ENCODE results near the gene SUMF1. TPM values are rescaled to one million over a fixed set of nuclear protein-coding genes. Genes with fewer than 3 reads are reported as not detected.

Gene SUMF1
- total RNA-seq, 1 donor from 2014 or later = 61.2 TPM

DNA sequence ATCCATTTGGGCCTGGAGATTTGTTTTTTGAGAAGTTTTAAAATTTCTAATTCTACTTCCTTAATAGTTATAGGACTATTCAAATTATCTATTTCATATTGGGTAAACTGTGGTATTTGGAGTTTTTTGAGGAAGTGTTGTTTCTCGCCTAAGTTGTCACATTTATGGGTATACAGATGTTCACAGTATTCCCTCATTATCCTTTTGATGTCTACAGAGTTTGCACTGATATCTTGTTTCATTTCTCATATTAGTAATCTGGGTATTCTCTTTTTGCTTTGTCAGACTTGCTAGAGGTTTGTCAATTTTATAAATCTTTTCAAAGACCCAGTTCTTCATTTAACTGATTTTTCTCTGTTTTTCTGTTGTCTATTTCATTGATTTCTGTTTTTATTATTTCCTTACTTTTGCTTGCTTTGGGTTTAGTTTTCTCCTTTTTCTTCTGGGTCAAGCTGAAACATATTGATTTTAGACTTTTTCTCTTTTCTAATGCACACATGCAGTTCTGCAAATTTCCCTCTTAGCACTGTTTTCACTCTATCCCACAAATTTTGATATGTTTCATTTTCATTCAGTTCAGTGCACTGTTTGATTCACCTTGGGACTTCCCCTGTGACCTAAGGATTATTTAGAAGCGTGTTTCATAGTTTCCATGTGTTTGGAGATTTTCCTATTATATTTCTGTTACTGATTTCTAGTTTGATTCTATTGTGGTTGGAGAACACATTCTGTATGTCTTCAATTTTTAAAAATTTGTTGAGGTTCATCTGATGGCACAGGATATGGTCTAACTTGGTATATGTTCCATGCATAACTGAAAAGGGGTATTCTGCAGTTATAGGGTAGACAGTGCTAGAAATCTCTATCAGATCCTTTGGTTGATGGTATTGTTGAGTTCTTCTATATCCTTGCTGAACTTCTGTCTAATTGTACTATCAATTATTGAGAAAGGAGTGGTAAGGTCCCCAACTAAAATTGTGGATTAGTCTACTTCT, 79.6 kb downstream of the SUMF1 start:
- DNase-seq (ENCODE audit: low read depth, low spot score) = no peak

DNA sequence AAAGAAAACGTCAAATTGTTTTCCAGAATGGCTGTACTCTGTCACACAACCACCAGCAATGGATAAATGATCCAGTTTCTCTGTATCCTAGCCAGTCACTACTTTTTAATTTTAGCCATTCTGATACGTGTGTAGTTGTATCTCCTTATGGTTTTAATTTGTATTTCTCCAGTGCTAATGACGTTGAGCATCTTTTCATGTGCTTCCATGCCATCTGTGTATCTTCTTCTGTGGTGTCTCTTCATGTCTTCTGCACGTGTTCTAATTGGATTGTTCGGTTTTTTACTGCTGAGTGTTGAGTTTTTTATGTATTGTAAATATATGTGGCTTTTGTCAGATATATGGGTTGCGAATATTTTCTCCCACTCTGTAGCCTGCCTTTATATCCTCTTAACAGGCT, 81.9 kb downstream of the SUMF1 start:
- no peak for DNase-seq (ENCODE audit: low read depth, low spot score)

DNA sequence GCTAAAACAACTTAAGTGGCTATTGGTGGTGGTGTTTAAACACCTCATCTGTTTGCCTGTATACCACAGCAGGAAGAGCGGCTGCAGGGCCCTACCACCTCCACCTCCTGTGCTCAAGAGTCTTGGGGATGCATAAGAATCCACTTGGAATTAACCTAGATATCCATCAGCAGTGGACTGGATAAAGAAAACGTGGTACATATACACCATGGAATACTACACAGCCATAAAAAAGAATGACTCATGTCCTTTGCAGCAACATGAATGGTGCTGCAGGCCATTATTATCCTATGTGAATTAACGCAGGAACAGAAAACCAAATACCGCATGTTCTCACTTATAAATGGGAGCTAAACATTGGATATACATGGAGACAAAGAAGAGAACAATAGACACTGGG, 87.1 kb downstream of the SUMF1 start:
- no peak for DNase-seq (ENCODE audit: low read depth, low spot score)

DNA sequence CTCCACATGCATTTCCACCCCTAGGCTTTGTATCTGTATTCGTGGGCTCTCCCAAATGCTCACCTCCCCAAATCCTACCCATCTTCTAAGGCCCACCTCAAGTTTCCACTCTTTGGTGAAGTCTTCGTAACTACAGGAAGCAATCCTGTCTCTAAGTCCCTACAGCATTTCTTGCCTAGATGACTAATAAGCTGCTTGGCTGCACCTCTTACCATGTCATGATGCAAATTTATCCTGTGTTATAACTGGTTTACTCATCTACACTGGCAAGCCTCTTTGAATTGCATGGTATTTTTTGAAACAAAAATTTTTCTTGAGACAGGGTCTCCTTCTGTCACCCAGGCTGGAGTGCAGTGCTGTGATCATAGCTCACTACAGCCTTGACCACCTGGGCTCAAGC, 90.6 kb downstream of the SUMF1 start:
- no peak for DNase-seq (ENCODE audit: low read depth, low spot score)

DNA sequence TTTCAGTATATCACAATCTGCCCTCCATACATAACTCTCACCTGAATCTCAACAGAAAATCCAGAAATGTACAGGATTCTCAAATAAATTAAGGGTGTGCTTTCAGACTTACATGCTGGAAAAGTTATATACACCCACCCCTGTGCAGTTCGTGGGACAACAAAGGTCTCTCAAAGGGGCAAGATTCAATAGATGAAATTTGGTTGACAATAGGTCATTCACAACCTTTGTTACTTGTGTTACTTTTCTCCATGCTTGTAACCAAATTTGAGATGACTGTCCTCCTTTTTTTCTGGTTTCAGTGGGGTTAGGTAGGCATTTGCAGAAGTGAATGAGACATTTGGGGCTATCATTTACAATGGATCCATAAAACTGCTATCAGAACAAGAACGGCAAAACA, 91.2 kb downstream of the SUMF1 start:
- no peak for DNase-seq (ENCODE audit: low read depth, low spot score)

DNA sequence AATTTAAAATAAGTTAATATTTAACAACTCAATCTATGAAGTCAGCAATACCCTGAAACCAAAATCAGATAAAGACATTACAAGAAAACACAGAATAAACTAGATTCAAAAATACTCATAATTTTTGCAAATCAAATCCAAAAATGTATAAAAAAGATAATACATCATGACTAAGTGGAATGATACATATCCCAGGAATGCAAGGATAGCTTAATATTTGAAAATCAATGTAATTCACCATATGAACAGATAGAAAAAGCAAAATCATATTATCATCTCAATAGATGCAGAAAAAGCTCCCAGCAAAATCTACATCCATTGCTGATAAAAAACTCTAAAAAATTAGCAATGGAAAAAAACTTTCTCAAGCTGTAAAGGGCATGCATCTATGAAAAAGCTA, 93.4 kb downstream of the SUMF1 start:
- no peak for DNase-seq (ENCODE audit: low read depth, low spot score)

DNA sequence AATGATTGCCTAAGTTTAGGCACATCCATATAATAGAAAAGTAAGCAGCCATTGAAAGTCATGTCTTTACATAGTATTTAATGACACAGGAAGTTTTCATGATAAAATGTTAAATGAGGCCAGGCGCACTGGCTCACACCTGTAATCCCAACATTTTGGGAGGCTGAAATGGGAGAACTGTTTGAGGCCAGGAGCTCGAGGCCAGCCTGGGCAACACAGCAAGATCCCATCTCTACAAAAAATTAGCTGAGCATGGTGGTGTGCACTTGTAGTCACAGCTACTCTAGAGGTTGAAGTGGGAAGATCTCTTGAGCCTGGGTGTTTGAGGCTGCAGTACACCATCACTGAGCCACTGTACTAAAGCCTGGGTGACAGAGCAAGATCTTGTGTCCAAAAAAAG, 104.5 kb downstream of the SUMF1 start:
- no peak for DNase-seq (ENCODE audit: low read depth, low spot score)

DNA sequence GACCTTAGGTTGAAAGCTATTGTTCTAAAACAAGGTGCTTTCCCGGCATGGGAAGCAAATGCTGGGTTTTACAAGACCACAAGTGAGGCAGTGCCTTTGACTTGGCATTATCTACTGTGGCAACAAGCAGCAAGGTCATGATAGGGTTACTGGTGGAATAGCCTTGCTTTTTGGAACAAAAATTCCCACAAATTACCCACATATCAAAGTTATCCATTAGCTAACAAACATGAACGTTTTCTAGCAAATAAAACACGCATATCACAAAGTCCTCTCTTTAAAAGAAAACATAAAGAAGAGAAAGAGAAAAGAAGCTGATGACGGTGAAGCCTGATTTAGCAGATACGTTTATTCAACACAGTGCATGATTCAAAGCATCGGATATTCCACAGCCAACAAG, 106.3 kb downstream of the SUMF1 start:
- DNase-seq (ENCODE audit: low read depth, low spot score) = no peak

DNA sequence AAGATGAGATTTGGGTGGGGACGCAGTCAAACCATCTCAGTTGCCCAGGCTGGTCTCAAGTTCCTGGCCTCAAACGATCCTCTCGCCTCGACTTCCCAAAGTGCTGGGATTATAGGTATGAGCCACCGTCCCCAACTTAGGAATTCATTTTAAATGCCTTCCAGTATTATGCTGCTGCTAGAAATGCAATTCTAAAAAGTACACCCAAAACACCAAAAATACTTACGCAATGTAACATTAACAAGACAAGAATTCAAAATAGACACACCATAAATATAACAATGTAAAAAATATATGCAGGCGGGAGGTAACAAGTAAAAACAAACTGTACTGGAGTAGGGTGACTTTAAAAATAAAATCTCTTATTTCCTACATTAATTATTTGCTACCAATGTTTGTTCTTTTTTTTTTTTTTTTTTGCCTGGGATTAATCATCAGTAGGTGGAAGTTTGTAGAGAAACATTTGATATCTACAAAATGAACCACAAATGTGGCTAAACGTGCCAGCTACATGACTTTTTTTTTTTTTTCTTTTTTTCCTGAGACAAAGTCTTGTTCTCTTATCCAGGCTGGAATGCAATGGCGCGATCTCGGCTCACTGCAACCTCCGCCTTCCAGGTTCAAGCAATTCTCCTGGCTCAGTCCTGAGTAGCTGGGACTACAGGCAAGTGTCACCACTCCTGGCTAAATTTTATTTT, 107.1 kb downstream of the SUMF1 start:
- DNase-seq (ENCODE audit: low read depth, low spot score) = no peak

DNA sequence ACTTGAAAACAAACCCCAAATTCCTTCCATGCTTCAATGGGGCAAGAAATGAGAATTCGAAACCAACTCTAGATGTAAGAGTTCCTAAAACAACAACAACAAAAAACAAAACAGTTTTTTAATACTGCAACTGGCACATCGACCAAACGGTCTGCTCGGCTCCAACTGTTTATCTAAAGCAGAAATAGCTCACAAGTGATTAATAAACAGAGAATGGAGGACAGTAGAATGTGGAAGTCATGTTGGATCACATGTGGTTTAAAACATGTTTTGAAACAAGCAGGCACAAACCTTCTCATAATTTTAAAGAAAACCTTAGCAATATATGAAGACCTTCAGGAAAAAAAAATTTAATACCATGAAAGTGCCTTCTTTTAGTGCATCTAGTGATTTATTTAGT, 108.8 kb downstream of the SUMF1 start:
- DNase-seq (ENCODE audit: low read depth, low spot score) = no peak

DNA sequence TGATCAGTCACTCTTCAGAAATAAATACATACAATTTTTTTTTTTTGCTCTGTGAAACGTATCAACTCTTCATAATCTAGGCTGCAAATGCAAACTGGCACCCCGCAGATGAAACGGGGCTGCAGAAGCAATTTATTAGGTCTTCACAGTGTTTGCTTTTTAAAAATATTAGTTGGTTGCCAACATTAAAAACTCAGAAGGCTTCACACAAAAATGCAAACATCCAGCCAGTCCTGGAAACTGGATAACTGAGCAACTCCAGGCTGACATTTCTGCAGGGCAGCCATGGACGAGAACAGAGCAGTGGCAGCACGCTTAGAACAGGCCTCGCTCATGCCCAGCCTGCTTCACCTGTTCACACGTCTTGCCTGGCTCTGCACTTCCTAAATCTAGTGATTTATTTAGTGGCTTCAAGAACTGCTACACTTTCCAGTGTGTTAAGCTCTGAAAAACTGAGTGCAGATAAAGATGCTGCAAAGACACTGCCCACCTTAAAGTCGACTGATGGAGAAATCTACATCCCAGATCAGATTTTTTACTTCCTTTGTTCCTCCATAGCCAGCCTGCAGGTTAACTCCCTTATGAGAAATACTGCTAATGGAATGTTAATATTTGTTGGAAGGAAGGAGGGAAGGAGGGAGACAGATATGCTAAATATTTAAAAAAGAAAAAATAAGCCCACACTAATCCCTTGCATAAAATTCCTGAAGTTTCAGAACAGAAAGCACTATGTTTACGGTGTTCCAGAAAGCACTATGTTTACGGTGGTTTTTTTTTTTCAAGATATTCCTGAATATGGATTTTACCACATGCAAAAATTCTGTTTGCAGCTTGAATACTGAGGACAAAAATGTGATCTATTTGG, 110.3 kb downstream of the SUMF1 start:
- DNase-seq (ENCODE audit: low read depth, low spot score) = no peak

DNA sequence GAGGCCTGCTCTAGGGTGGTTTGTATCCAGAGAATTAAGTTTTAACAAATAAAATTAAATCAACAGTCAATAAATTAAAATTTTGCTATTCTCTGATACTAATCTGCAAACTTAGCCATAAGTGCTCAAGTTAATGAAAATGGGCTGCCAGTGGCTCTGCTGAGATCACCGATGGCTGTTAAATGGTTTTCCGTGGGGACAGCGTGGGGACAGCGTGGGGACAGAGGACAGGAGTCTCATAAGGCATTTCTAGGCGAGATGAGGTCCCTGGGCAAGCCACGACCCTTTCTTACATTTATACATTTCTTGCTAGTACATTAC, 110.9 kb downstream of the SUMF1 start:
- DNase-seq (ENCODE audit: low read depth, low spot score) = no peak

DNA sequence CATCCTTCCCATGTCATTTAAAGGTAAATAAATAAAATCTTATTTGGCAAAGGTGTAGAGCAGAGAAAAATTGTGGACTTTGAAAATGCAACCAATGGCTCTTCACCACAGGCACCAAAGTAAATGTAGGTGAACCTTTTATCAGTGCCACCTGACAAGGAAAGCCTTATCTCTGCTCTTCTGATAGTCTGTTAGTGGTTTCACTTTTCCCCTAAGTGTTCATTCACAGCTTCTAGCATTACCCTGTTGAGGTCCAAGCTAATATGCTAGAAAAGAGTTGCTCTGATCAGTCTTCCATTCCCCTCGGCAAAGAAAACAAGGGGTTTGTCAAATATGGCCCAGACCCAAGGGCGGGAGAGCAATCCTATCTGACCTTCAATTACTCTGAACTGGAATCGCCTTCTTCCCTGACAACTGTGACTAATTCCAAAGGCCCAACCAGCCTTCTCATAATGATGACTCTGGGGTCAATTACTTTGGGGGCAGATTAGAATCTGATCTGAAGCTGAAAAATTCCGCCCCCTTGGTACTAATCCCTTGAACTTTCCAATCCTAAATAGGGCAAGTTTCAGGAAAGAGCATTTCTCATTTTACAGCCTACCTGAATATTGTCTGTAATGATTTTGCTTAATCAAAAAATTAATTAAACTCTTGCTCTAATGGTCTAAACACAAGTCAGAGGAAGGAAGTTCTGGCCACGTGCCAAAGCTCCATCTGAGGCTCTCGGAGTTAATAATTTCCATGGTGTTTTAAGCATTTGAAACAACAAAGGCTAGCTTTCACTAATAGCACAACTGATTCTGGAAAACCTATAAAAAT, 111.5 kb downstream of the SUMF1 start:
- DNase-seq (ENCODE audit: low read depth, low spot score) = no peak

DNA sequence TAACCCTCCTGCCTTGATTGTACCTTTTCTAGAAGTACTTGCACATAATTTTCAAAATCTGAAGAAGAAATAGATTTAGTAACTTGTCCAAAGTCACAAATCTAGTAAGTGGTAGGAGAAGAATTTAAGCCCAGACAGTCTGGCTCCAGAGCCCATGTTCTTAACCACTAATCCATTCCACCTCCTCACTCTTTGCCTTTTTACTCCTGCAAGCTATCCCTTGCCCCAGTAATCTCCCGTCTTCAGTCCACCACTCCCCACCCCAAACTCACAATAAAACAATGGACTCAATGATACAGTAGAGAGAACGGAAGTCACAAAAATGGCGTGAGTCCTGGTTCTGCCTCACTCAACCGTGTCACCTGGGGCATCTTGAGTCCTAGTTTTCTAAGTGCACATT, 115.2 kb downstream of the SUMF1 start:
- DNase-seq (ENCODE audit: low read depth, low spot score) = no peak

DNA sequence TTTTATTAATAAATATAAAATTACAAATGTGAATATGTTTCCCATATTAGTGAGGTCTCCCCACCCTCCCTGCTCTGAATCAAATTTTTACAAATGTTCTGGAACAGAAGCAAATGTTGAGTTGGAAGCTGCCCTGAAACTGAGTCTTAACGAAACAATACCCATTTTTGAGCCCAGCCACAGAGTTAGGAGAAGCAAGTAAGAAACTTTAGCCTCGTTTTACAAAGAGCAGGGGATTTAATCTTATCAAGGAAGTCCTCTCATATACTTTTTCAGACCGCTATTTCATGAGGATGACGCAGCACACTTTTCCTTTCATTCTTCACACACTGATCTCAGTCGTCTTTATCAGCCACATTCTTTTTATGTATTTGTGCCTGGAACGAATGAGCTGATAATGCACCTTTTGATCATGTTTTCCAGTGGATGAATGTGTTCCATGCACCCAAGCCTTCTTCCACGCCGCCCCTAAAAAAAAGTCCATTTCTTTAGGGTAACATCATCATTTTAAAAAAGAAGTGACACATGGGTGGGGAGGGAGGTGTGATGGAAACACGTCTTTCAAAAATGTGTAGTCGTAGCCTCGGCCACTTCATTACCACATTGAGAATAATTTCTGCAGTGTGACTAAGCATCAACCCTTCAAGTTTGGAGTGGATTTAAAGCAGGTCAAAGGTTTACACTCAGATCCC, 115.8 kb downstream of the SUMF1 start:
- no peak for DNase-seq (ENCODE audit: low read depth, low spot score)

DNA sequence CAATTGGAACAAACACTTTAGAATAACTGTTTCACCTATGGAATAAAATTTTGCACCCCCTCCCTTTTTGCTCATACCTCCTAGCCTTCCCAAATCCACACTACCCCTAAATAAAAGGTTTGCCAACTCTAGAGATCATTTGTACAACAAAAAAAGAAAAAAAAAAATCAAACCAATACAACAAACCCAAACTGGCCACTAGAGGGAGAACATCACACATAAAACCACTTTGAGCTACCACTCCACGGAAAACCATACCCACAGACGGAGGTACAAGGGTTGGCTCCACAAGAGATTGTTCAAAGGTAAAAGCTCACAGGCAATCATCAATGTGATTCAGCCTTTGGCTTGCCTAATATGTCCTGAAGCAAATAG, 116.3 kb downstream of the SUMF1 start:
- peak; percentile 27 for DNase-seq (ENCODE audit: low read depth, low spot score)

DNA sequence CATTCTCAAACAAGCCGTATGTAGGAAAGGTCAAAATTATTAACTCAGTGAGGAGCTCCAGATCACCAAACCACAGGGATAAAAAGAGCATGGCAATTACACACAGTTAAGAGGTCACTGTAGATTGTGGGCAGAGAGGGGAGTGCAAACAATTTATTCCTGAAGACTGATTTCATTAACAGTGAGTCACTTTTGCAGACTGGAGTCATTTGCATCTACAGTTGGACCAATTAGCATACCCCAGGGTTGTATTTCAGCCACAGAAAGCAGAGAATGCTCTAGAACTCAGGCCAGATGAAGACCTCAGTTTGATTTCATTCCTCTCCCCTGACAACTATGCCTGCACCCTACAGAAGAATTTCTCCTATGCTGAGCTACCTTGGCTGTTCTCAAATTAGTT, 123.8 kb downstream of the SUMF1 start:
- no peak for DNase-seq (ENCODE audit: low read depth, low spot score)

DNA sequence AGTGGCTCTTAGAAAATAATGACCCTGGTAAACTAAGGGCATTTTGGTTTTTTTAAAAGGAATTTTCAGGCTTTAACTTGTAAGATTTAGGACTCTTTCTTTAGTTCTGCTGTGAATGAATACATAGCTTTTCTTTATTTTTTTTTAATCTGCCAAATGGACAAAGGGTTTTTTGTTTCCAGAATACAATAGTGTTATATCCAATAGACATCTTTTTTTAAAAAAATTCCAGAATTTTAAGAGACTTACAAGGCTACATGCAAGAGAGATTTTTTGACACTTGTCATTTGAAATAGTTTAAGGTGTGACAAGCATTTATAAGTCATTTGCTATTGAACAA, 125.8 kb downstream of the SUMF1 start:
- DNase-seq (ENCODE audit: low read depth, low spot score) = no peak

DNA sequence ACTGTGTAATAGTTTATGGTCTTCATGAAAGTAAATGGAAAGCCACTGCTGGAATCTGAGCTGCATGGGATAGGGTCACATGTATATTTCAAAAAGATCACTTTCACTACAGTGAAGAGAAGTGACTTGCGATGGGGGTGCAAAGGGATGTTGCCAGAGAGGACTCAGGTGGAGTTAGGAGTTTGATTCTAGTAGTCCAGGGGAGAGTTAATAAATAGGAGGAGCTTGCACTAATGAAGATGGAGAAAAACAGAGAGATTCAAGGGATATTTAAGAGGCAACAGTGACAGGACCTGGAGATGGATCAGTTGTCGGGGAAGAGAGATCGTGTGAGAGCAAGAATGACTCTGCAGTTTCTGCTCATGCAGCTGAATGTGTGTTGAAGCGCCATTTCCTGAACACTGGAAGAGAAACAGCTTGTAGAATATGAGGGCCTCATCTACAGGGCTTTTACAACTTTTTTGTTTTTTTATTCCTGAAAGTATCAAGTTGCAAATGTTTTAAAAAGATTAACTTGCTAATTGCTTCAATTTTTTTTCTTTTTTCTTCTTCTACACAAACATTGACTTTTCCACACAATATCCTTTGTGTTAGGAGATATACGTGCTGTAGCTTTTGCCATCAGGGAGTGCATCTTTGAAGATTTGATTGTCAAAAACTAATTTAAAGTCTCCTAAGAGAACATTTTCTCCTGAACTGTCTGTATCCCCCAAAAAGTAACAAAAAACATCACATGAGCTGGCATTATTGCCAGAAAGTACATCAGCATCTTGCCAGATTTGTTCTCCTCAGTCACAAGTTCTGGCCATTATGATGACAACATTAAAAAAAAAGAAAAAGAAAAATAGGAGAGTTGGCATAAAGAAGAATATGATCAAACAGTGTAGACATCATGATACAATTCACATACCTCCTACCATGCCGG, 126.4 kb downstream of the SUMF1 start:
- DNase-seq (ENCODE audit: low read depth, low spot score) = no peak

DNA sequence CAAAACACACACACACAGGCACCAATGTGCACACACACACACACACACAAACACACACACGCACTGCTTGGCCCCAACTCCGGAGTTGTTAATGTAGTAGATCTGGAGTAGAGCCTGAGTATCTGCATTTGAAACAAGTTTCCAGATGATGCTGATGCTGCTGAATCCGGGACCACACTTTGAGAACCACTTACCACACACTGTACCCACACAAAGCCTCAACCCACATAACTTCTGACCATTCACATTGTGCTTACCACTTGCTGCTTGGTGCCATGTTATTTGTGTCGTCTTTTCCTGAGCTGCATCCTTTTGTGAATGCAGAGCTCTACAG, 127.0 kb downstream of the SUMF1 start:
- DNase-seq (ENCODE audit: low read depth, low spot score) = no peak

All from pulmonary artery endothelial cell (primary cell).